ENCODE measurements around the gene NNT. TPM values are rescaled to one million over a fixed set of nuclear protein-coding genes. Genes with fewer than 3 reads are reported as not detected.
"Not testable (repeated sequence)": the region's sequence is repeated elsewhere in the genome, so short reads cannot be mapped to it uniquely, and the experiment has no call there.

Gene NNT
- 25.3 TPM for polyA plus RNA-seq (2012; ENCODE audit: low read depth, missing spikeins)

DNA sequence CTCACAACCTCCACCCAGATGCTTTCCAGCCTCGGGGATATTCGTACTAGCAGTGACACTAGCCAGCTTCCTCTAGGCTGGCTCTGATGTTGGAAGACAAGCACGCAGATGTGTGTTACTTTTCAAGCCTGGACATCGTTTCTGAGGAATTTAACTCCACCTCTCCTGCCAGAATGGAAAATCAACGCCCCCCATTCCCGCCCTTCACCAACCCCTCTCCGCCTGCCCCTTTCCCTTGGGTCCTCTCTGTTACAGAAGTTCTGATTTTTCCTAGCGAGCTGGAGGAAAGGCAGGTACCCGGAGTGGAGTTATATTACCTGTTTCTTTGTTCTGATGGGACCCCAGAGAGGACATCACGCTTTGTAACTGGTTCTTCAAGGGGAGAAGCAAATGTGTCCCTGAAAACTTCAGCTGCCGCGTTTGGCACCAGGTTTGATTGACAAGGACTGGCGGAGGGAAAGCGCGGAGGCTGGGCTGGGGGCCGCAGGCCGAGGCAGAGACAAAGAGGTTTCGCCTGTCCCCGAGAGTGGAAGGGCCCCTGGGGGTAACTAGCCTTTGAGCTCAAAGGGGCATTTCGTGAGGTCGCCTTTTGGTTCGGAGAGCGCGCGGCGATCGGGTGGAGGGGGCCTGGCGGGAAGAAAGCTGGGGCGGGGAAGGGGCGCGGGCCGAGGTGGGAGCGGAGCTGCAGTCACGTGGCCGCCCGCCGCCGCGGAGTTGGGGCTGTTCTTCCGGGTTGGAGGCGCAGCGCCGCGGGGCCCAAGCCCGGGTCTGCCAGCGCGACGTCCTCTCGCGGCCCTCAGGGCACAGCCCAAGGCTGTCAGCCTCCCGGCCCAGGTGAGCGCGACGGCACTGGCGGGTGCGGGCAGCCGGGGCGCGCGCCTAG is at the start of gene NNT:
NNT (plus strand) TSS at position 720 of the 883 bp plus-strand sequence. CDS start 6,016 bp downstream, outside the sequence.
- DNase-seq (ENCODE audit: insufficient read length, low spot score) (peak; percentile 64), FAIRE-seq (peak; percentile 84)
- peak; percentile 9 for TF ChIP-seq POLR2AphosphoS5 (IDR thresholded peaks at IDR 0.05; ENCODE audit: low read depth, low read length)
- TF ChIP-seq POLR2A (IDR thresholded peaks at IDR 0.05; ENCODE audit: low read depth, low read length): peak; percentile 70
- TF ChIP-seq PAX5 (IDR thresholded peaks at IDR 0.05; ENCODE audit: insufficient read depth, low read length, severe bottlenecking): no peak
- no peak for TF ChIP-seq POU2F2 (IDR thresholded peaks at IDR 0.05; ENCODE audit: low read depth, low read length)

GRCh38 chr5:43553381-43553780 is 49.6 kb upstream of the NNT start:
- FAIRE-seq (no peak), DNase-seq (ENCODE audit: insufficient read length, low spot score) (no peak)
- TF ChIP-seq TAF1 (IDR thresholded peaks at IDR 0.05; ENCODE audit: low read depth, low read length) (no peak), POLR2AphosphoS5 (IDR thresholded peaks at IDR 0.05; ENCODE audit: low read depth, low read length) (no peak), POLR2A (IDR thresholded peaks at IDR 0.05; ENCODE audit: low read depth, low read length) (no peak), SPI1 (IDR thresholded peaks at IDR 0.05; ENCODE audit: low read depth, low read length) (no peak), POU2F2 (IDR thresholded peaks at IDR 0.05; ENCODE audit: low read depth, low read length) (no peak), PAX5 (IDR thresholded peaks at IDR 0.05; ENCODE audit: insufficient read depth, low read length, severe bottlenecking) (no peak)

DNA sequence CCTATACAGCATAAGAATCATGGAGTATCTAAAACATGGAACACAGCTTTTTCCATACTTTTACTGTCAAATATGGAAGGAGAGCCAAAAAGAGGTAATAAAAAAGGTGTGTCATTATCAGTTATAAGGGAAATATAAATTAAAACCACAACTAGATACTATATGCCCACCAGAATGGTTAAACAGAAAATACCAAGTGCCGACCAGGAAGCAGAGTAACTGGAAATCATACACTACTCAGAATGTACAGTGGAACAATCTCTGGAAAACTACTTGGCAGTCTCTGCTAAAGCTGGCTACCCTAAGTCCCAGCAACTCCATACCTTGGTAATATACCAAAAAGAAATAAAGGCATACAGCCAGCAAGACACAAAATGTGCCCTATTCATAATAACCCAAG is 48.5 kb upstream of the NNT start:
- FAIRE-seq: peak; percentile 35
- no peak for TF ChIP-seq PAX5 (IDR thresholded peaks at IDR 0.05; ENCODE audit: insufficient read depth, low read length, severe bottlenecking)
- no peak for TF ChIP-seq TAF1 (IDR thresholded peaks at IDR 0.05; ENCODE audit: low read depth, low read length)
- no peak for TF ChIP-seq POLR2A (IDR thresholded peaks at IDR 0.05; ENCODE audit: low read depth, low read length)
- TF ChIP-seq SPI1 (IDR thresholded peaks at IDR 0.05; ENCODE audit: low read depth, low read length): no peak
- no peak for TF ChIP-seq POU2F2 (IDR thresholded peaks at IDR 0.05; ENCODE audit: low read depth, low read length)
- no peak for TF ChIP-seq POLR2AphosphoS5 (IDR thresholded peaks at IDR 0.05; ENCODE audit: low read depth, low read length)
- no peak for DNase-seq (ENCODE audit: insufficient read length, low spot score)

DNA sequence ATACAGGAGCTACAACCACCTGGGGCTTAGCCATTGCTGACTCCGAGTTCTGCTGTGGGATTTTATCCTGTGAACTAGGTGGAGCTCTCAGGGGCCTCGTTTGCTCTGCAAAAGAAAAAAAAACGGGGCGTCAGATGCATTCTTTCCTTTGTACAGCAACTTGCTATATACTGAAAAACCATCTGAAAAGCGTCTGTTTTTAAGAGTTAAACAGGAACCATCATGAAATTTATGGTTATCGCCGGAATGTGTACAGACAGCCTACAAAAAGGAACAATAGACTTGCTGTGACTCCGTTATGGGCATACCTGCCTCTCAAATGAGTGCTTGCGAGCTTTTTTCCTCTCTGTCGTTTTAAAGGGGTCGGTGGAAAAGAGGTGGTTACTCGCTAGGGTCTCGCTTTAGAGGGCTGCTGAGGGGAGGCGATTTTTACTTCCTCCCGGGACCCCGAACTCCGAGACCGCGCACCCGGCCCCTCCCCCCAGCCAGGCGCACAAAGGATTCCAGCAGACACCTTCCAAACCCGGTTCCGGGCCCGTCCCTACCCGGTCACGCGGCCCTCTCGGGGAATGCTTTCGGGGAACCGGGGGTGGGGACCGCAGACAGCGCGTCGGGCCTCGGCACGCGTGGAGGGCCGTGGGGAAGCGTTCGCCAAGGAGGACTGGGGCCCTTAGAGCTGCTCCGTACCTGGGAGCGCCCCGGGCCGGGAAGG is 46.9 kb upstream of the NNT start:
- no peak for TF ChIP-seq POLR2AphosphoS5 (IDR thresholded peaks at IDR 0.05; ENCODE audit: low read depth, low read length)
- no peak for TF ChIP-seq POU2F2 (IDR thresholded peaks at IDR 0.05; ENCODE audit: low read depth, low read length)
- TF ChIP-seq TAF1 (IDR thresholded peaks at IDR 0.05; ENCODE audit: low read depth, low read length): no peak
- no peak for TF ChIP-seq PAX5 (IDR thresholded peaks at IDR 0.05; ENCODE audit: insufficient read depth, low read length, severe bottlenecking)
- DNase-seq (ENCODE audit: insufficient read length, low spot score) (peak; percentile 26), FAIRE-seq (no peak)

DNA sequence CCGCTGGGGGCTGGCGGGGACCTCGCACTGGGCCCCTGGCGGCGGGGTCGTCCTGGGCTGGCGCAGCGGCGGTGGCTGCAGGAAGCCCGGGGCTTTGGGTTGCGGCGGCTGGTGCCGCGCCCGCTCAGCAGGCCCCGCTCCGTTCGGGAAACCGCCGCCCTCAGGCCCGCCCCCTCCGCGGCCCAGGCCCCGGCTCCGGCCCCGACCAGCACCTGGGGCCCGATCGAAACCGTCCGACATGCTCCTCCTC is 46.4 kb upstream of the NNT start:
- DNase-seq (ENCODE audit: insufficient read length, low spot score): not testable (repeated sequence)
- peak; percentile 94 for FAIRE-seq

- TF ChIP-seq TAF1 (IDR thresholded peaks at IDR 0.05; ENCODE audit: low read depth, low read length) (no peak; the same call in none of the 2 replicates), SPI1 (IDR thresholded peaks at IDR 0.05; ENCODE audit: low read depth, low read length) (no peak), POLR2A (IDR thresholded peaks at IDR 0.05; ENCODE audit: low read depth, low read length) (peak; percentile 64), PAX5 (IDR thresholded peaks at IDR 0.05; ENCODE audit: insufficient read depth, low read length, severe bottlenecking) (peak; percentile 43), POLR2AphosphoS5 (IDR thresholded peaks at IDR 0.05; ENCODE audit: low read depth, low read length) (peak; percentile 75), POU2F2 (IDR thresholded peaks at IDR 0.05; ENCODE audit: low read depth, low read length) (no peak)
- FAIRE-seq: no peak
Measured at GRCh38 chr5:43556857-43557542, 46.0 kb upstream of the NNT start, which contains the start of gene PAIP1. Gene PAIP1, minus strand, starts transcription at chr5:43557077. Its CDS starts 231 bp downstream, at chr5:43556846.

GRCh38 chr5:43560128-43560527 is 42.9 kb upstream of the NNT start:
- FAIRE-seq (no peak), DNase-seq (ENCODE audit: insufficient read length, low spot score) (no peak)
- TF ChIP-seq POU2F2 (IDR thresholded peaks at IDR 0.05; ENCODE audit: low read depth, low read length) (no peak), POLR2A (IDR thresholded peaks at IDR 0.05; ENCODE audit: low read depth, low read length) (no peak), PAX5 (IDR thresholded peaks at IDR 0.05; ENCODE audit: insufficient read depth, low read length, severe bottlenecking) (no peak), TAF1 (IDR thresholded peaks at IDR 0.05; ENCODE audit: low read depth, low read length) (no peak), SPI1 (IDR thresholded peaks at IDR 0.05; ENCODE audit: low read depth, low read length) (no peak), POLR2AphosphoS5 (IDR thresholded peaks at IDR 0.05; ENCODE audit: low read depth, low read length) (no peak)

More at GRCh38 chr5:43556857-43557542, 46.0 kb upstream of the NNT start, which contains the start of gene PAIP1:
- DNase-seq (ENCODE audit: insufficient read length, low spot score): peak; percentile 75

DNA sequence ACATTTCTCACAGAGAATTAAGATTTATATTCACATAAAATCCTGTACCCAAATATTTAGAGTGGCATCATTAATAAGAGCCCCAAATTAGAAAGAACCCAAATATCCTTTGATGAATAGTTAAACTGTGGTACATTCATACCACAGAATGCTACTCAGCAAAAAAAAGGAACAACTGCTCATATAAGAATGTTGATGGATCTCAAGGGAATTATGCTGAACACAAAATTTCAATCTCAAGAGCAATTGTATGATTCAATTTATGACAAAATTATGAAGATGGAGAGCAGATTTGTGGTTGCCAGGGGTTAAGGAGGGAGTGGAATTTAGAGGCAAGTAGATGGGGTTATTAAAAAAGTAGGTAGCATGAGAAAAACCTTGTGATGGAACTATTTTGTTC is 41.6 kb upstream of the NNT start:
- no peak for DNase-seq (ENCODE audit: insufficient read length, low spot score)
- peak; percentile 28 for FAIRE-seq
- TF ChIP-seq TAF1 (IDR thresholded peaks at IDR 0.05; ENCODE audit: low read depth, low read length): no peak
- TF ChIP-seq POLR2A (IDR thresholded peaks at IDR 0.05; ENCODE audit: low read depth, low read length): no peak
- TF ChIP-seq POLR2AphosphoS5 (IDR thresholded peaks at IDR 0.05; ENCODE audit: low read depth, low read length): no peak
- no peak for TF ChIP-seq POU2F2 (IDR thresholded peaks at IDR 0.05; ENCODE audit: low read depth, low read length)
- no peak for TF ChIP-seq SPI1 (IDR thresholded peaks at IDR 0.05; ENCODE audit: low read depth, low read length)
- no peak for TF ChIP-seq PAX5 (IDR thresholded peaks at IDR 0.05; ENCODE audit: insufficient read depth, low read length, severe bottlenecking)

DNA sequence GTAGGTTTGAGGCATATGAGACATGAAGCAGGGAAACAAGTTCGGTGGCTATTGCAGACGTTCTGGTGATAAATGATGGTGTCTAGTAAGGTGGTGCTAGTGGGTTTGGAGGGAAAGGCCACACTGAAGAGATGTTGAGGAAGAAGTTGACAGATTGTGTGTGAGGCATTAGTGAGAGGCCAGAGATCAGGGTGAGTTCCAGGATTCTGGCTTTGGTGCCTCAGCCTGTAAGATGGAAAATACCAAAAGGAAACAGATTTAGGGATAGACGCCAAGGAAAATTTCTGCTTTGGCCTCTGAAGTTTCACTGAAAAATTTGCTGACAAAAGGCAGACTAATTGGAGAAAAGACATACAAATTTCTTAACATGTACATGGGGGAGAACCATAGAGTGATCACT is 39.7 kb upstream of the NNT start:
- no peak for TF ChIP-seq POLR2A (IDR thresholded peaks at IDR 0.05; ENCODE audit: low read depth, low read length)
- no peak for TF ChIP-seq TAF1 (IDR thresholded peaks at IDR 0.05; ENCODE audit: low read depth, low read length)
- no peak for TF ChIP-seq POLR2AphosphoS5 (IDR thresholded peaks at IDR 0.05; ENCODE audit: low read depth, low read length)
- no peak for TF ChIP-seq POU2F2 (IDR thresholded peaks at IDR 0.05; ENCODE audit: low read depth, low read length)
- no peak for TF ChIP-seq SPI1 (IDR thresholded peaks at IDR 0.05; ENCODE audit: low read depth, low read length)
- TF ChIP-seq PAX5 (IDR thresholded peaks at IDR 0.05; ENCODE audit: insufficient read depth, low read length, severe bottlenecking): no peak
- FAIRE-seq (no peak), DNase-seq (ENCODE audit: insufficient read length, low spot score) (no peak)

All from GM12891 (cell line).